Loucy (cell line): ENCODE measurements around the gene RBP5.

Experiments
- H2AFZ ChIP-seq: fragments of 200-600 bp; sonication (generic); 2 replicates; pipeline ENCODE4 v1.6.0; 2016; ENCODE audit warnings: antibody characterized with exemption, mild to moderate bottlenecking, low read length, moderate library complexity
- H3F3A ChIP-seq: fragments of 200-600 bp; 2 replicates; pipeline ENCODE4 v1.6.0; 2016; ENCODE audit warnings: antibody characterized with exemption, low read depth, mild to moderate bottlenecking
- H3K27me3 ChIP-seq: fragments of 200-600 bp; sonication (generic); 2 replicates; pipeline ENCODE4 v1.6.1; 2014; ENCODE audit warnings: low read length, mild to moderate bottlenecking; ENCODE audit not compliant: insufficient read depth, poor library complexity, severe bottlenecking
- H3K36me3 ChIP-seq: fragments of 200-600 bp; sonication (generic); 2 replicates; pipeline ENCODE4 v1.6.1; 2016; ENCODE audit warnings: low read length; ENCODE audit not compliant: insufficient read depth
- H3K4me1 ChIP-seq: fragments of 200-600 bp; sonication (generic); 2 replicates; pipeline ENCODE4 v1.5.1; 2014; ENCODE audit warnings: low read length, mild to moderate bottlenecking; ENCODE audit not compliant: insufficient read depth, poor library complexity, severe bottlenecking
- H3K4me2 ChIP-seq: fragments of 200-600 bp; sonication (generic); 2 replicates; pipeline ENCODE4 v1.6.0; 2014; ENCODE audit warnings: antibody characterized with exemption, low read length, low read depth, mild to moderate bottlenecking; ENCODE audit not compliant: poor library complexity, severe bottlenecking
- H3K4me3 ChIP-seq: fragments of 200-600 bp; sonication (generic); 2 replicates; pipeline ENCODE4 v1.5.1; 2014; ENCODE audit warnings: low read length, mild to moderate bottlenecking, mixed read lengths; ENCODE audit not compliant: poor library complexity, severe bottlenecking
- H3K79me2 ChIP-seq: fragments of 200-600 bp; sonication (generic); 2 replicates; pipeline ENCODE4 v1.6.1; 2014; ENCODE audit warnings: low read length; ENCODE audit not compliant: insufficient read depth
- H3K9ac ChIP-seq: fragments of 200-600 bp; sonication (generic); 2 replicates; pipeline ENCODE4 v1.6.0; 2014; ENCODE audit warnings: mild to moderate bottlenecking, low read depth, low read length, moderate library complexity; ENCODE audit not compliant: poor library complexity, severe bottlenecking
- H3K9me2 ChIP-seq: fragments of 200-600 bp; sonication (generic); replicated peaks from 2 replicates; pipeline ENCODE4 v1.6.1; 2016; ENCODE audit warnings: low read depth, low read length, mixed read lengths
- H3K9me3 ChIP-seq: fragments of 200-600 bp; sonication (generic); 2 replicates; pipeline ENCODE4 v1.6.1; 2014; ENCODE audit warnings: mild to moderate bottlenecking, antibody characterized with exemption, low read length, low read depth; ENCODE audit not compliant: insufficient read depth
- H4K20me1 ChIP-seq: fragments of 200-600 bp; sonication (generic); 2 replicates; pipeline ENCODE4 v1.6.0; 2014; ENCODE audit warnings: antibody characterized with exemption, low read length, mild to moderate bottlenecking; ENCODE audit not compliant: insufficient read depth, poor library complexity, severe bottlenecking
- EZH2phosphoT487 ChIP-seq: fragments of 200-600 bp; IDR thresholded peaks from 2 replicates; pipeline ENCODE4 v1.6.1; 2018; ENCODE audit warnings: antibody characterized with exemption, mild to moderate bottlenecking, moderate library complexity, borderline replicate concordance
- TF ChIP-seq, protein P1 (sequence below): fragments of 200-600 bp; sonication (generic); conservative IDR thresholded peaks from 2 replicates; pipeline ENCODE4 v1.5.1; 2014; ENCODE audit warnings: mild to moderate bottlenecking, antibody characterized with exemption, low read length

Gene RBP5

DNA sequence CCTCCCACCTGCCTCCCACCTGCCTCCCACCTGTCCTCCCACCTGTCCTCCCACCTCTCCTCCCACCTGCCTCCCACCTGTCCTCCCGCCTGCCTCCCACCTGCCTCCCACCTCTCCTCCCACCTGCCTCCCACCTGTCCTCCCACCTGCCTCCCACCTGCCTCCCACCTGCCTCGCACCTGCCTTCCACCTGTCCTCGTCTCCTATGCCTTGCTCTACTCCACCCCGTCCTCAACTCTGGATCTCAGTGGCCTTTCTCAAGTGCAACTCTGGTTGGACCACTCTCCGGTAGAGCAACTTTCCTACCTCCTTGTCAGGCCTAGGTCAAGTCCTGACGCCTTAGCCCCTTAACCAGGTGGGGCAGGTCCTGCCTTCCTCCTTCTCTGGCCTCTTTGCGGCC, 31.5 kb upstream of the RBP5 start:
- Histone ChIP-seq H3K9ac (no peak overlapping the region), H3K4me1 (no peaks in the 10 kb centered on the region), H3K9me3 (no peaks in the 10 kb centered on the region), H3F3A (no peaks in the 10 kb centered on the region), H3K4me2 (no peak overlapping the region), H3K9me2 (no peaks in the 10 kb centered on the region), H3K79me2 (no peaks in the 10 kb centered on the region), H3K27me3 (no peaks in the 10 kb centered on the region), H2AFZ (no peak overlapping the region), H3K4me3 (no peak overlapping the region), H3K36me3 (peaks cover 15% of the 10 kb centered on the region; the same call in 1 of the 2 replicates), H4K20me1 (no peaks in the 10 kb centered on the region)
- TF ChIP-seq, protein P1, sequence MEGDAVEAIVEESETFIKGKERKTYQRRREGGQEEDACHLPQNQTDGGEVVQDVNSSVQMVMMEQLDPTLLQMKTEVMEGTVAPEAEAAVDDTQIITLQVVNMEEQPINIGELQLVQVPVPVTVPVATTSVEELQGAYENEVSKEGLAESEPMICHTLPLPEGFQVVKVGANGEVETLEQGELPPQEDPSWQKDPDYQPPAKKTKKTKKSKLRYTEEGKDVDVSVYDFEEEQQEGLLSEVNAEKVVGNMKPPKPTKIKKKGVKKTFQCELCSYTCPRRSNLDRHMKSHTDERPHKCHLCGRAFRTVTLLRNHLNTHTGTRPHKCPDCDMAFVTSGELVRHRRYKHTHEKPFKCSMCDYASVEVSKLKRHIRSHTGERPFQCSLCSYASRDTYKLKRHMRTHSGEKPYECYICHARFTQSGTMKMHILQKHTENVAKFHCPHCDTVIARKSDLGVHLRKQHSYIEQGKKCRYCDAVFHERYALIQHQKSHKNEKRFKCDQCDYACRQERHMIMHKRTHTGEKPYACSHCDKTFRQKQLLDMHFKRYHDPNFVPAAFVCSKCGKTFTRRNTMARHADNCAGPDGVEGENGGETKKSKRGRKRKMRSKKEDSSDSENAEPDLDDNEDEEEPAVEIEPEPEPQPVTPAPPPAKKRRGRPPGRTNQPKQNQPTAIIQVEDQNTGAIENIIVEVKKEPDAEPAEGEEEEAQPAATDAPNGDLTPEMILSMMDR, result no peak
- TF ChIP-seq EZH2phosphoT487, result no peak

DNA sequence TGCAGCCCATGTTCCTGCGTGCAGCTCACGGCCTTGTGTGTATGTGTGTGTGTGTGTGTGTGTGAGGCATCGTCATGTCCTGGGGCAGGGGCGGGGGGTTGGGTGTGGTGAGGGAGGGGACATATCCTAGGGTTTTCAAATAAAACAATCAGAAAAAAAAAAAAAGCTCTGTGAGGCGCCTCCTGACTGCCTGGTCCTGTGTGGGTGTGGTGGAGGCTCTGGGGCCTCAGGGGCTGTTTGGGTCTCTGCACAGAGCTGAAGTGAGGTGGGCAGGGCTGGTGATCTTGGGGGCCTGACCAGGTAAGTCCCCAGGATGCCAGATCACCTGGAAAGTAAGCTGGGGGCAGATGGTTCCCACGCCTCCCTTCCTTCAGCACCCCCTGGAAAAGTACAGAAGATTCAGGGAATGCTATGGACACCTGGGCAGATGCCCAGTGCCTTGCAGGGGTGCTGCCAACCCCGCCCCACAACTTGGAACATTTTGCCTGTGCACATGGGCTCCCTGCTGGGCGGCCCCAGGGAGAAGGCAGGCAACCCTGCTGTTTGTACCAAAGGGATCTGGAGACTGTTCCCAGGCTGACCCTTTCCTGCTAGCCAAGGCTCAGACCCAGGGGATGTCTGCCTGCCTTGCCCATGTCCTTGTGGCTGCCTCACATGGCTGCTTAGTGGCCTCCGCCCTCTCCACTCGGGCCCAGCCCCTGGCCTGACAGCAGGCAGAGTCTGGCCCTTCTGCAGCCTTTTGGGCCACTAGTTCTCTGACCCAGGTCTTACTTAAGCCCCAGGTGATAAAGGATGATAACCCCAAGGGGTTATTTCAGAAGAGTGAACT, 30.3 kb upstream of the RBP5 start:
- Histone ChIP-seq H3K4me2 (no peak overlapping the region), H4K20me1 (no peaks in the 10 kb centered on the region), H3F3A (no peaks in the 10 kb centered on the region), H3K9me2 (no peaks in the 10 kb centered on the region), H3K4me3 (no peak overlapping the region), H3K27me3 (no peaks in the 10 kb centered on the region), H3K36me3 (peaks cover 25% of the 10 kb centered on the region; the same call in 1 of the 2 replicates), H2AFZ (no peak overlapping the region), H3K9ac (no peak overlapping the region), H3K9me3 (no peaks in the 10 kb centered on the region), H3K4me1 (no peaks in the 10 kb centered on the region), H3K79me2 (no peaks in the 10 kb centered on the region)
- no peak for TF ChIP-seq EZH2phosphoT487
- TF ChIP-seq, protein P1, result no peak

DNA sequence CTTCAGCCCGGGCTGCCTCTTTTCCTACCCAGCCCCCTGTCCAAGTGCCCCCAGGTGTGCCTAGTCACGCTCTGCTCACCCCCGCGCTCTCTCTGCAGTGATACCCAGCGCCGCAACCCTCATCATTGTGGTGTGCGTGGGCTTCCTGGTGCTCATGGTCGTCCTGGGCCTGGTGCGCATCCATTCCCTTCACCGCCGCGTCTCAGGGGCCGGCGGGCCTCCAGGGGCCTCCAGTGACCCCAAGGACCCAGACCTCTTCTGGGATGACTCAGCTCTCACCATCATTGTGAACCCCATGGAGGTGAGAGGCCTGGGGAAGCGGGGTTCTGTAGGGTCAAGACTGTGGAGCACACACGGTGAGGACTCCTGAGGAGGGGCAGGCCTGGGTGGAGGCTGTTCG, 28.7 kb upstream of the RBP5 start:
- Histone ChIP-seq H3K4me1 (no peaks in the 10 kb centered on the region), H3K4me2 (no peak overlapping the region), H3K9me2 (no peaks in the 10 kb centered on the region), H3K79me2 (no peaks in the 10 kb centered on the region), H3K4me3 (no peak overlapping the region), H3K27me3 (no peaks in the 10 kb centered on the region), H4K20me1 (no peaks in the 10 kb centered on the region), H3K9me3 (no peaks in the 10 kb centered on the region), H3K36me3 (peaks cover 34% of the 10 kb centered on the region; the same call in 1 of the 2 replicates), H3F3A (no peaks in the 10 kb centered on the region), H2AFZ (no peak overlapping the region), H3K9ac (no peak overlapping the region)
- no peak for TF ChIP-seq EZH2phosphoT487
- TF ChIP-seq, protein P1, result no peak
